OCI-LY7 (cell line): Measurements from ENCODE around the gene SETD7.

ENCODE experiments used
- EZH2phosphoT487 ChIP-seq: fragments of 200-600 bp; sonication (generic); IDR thresholded peaks from 2 replicates; pipeline ENCODE4 v1.6.1; 2018; ENCODE audit warnings: low read depth, borderline replicate concordance, mild to moderate bottlenecking, mixed run types, antibody characterized with exemption, low read length, moderate library complexity, mixed read lengths
- TF ChIP-seq, protein P1 (sequence below): fragments of 200-600 bp; sonication (generic); conservative IDR thresholded peaks from 2 replicates; pipeline ENCODE4 v1.5.1; 2014; ENCODE audit warnings: mild to moderate bottlenecking, antibody characterized with exemption, low read length, moderate library complexity, mixed read lengths

DNA sequence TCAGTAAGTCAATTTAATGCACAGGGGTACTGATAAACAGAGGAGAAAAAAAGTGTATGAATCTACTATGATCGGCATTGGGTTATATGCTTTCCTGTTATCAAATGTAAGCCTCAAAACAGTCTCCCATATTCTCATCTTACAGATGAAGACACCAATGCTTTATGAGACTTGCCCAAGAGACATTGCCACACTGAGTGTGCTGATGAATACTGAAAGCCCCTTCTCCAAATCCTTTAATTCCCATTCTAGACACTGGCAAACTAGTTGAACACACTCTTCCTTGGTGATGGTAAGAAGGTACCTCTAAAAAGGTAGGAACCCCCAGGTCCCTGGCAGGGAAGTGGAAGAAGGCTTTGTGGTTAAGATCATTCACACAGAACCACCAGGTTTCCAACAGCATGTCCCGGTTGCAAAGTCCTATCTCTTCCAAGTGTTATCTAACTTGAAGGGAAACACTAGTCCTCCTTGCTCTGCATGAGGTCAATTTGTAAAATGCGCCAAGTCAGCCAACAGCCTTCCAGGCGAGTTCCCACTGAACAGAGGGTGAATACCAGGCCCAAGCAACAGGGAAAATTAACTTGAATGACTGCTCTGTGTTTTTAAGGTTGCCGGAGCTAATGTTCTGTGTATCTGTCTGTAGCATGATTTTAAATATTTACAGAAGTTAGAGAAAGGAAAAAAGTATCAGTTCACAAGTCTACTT lies 5.1 kb downstream of the SETD7 start:
- TF ChIP-seq, protein P1, sequence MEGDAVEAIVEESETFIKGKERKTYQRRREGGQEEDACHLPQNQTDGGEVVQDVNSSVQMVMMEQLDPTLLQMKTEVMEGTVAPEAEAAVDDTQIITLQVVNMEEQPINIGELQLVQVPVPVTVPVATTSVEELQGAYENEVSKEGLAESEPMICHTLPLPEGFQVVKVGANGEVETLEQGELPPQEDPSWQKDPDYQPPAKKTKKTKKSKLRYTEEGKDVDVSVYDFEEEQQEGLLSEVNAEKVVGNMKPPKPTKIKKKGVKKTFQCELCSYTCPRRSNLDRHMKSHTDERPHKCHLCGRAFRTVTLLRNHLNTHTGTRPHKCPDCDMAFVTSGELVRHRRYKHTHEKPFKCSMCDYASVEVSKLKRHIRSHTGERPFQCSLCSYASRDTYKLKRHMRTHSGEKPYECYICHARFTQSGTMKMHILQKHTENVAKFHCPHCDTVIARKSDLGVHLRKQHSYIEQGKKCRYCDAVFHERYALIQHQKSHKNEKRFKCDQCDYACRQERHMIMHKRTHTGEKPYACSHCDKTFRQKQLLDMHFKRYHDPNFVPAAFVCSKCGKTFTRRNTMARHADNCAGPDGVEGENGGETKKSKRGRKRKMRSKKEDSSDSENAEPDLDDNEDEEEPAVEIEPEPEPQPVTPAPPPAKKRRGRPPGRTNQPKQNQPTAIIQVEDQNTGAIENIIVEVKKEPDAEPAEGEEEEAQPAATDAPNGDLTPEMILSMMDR, result no peak
- TF ChIP-seq EZH2phosphoT487, result no peak
